Vagina (tissue), 2 donors: ENCODE data around the gene BCAS1. TPM values are rescaled to one million over a fixed set of nuclear protein-coding genes. Genes with fewer than 3 reads are reported as not detected.

Source experiments
- DNase-seq, 2 donors: peaks; one replicate each; pipeline ENCODE4 v3.0.0-alpha.2; 2017; ENCODE audit errors: extremely low spot score in 2 of 2
- H3K27ac ChIP-seq: fragments of 200-600 bp; sonication (generic); one replicate; pipeline ENCODE4 v1.5.1; 2019
- H3K27me3 ChIP-seq: fragments of 200-600 bp; sonication (generic); one replicate; pipeline ENCODE4 v1.5.1; 2019
- H3K36me3 ChIP-seq, 2 donors: fragments of 200-600 bp; sonication (generic); one replicate each; pipeline ENCODE4 v1.5.1; 2017 to 2019
- H3K4me1 ChIP-seq: fragments of 200-600 bp; sonication (generic); one replicate; pipeline ENCODE4 v1.5.1; 2019
- H3K4me3 ChIP-seq, 2 donors: fragments of 200-600 bp; sonication (generic); 1 replicate in 1 of 2; 2 replicates in 1 of 2; pipeline ENCODE4 v1.5.1; 2016 to 2019
- H3K9me3 ChIP-seq: fragments of 200-600 bp; sonication (generic); one replicate; pipeline ENCODE4 v1.5.1; 2019
- POLR2A ChIP-seq, 2 donors: fragments of 450-650 bp; IDR thresholded peaks; one replicate each; pipeline ENCODE4 v1.6.1; 2017; ENCODE audit warnings: antibody characterized with exemption in 2 of 2, mild to moderate bottlenecking in 2 of 2, moderate library complexity in 2 of 2
- POLR2AphosphoS5 ChIP-seq, 2 donors: sonication (generic); formaldehyde crosslinking; IDR thresholded peaks; one replicate each; pipeline ENCODE4 v1.9.0; 2017; ENCODE audit warnings: antibody characterized with exemption in 2 of 2, mild to moderate bottlenecking in 2 of 2, low read depth in 1 of 2; ENCODE audit not compliant: insufficient read depth in 1 of 2
- intact Hi-C: fragments of 100-400 bp; cut with DNase I; formaldehyde crosslinking; loops from one replicate; pipeline ENCODE4 v1.15.1; 2023
- total RNA-seq: library from RNA; depleted of rRNA; stranded (reverse); fragments of >200 nt; gene quantifications from one replicate; pipeline ENCODE4 v1.2.3, GENCODE V29; 2016
- TF ChIP-seq, protein P1 (sequence below), 3 experiments: fragments of 450-650 bp in 2 of 3; fragments of 200-600 bp in 1 of 3; sonication (generic) in 1 of 3; IDR thresholded peaks; one replicate each; pipeline ENCODE4 v1.5.1; 2017 to 2019; ENCODE audit warnings: antibody characterized with exemption in 3 of 3, mild to moderate bottlenecking in 2 of 3, moderate library complexity in 2 of 3

BCAS1 gene
- total RNA-seq, 1 donor from 2014 or later, result 2.7 TPM

DNA sequence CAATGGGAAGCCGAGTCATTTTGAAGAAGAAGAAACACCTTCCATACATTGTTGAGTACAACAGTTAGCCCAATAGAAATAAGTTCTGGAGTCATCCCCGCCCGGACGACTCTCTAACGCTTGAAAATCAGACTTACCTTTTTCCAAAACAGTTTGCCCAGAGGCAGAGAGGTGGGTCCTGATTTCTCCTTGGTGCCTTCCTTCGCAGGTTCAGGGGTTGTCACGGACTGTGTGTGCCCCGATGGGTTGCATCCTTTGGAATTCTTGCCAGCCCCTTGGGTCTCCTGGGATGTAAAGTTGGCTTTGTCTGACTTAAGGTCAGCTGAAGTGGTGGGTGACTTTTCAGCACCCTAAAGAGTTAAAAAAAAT lies 85.3 kb downstream of the BCAS1 start:
- no peaks in the 10 kb centered on the region for H3K4me1 ChIP-seq
- no peak overlapping the region for H3K4me3 ChIP-seq
- no peaks in the 10 kb centered on the region for H3K9me3 ChIP-seq
- DNase-seq, result no peak
- H3K27ac ChIP-seq, result peak overlapping the region; percentile 35
- intact Hi-C loops, result no loop called here
- no peaks in the 10 kb centered on the region for H3K36me3 ChIP-seq
- no peaks in the 10 kb centered on the region for H3K27me3 ChIP-seq
- TF ChIP-seq POLR2AphosphoS5 (IDR thresholded peaks at IDR 0.05; ENCODE audit: insufficient read depth in 1 of 2, low read depth in 1 of 2), result no peak

DNA sequence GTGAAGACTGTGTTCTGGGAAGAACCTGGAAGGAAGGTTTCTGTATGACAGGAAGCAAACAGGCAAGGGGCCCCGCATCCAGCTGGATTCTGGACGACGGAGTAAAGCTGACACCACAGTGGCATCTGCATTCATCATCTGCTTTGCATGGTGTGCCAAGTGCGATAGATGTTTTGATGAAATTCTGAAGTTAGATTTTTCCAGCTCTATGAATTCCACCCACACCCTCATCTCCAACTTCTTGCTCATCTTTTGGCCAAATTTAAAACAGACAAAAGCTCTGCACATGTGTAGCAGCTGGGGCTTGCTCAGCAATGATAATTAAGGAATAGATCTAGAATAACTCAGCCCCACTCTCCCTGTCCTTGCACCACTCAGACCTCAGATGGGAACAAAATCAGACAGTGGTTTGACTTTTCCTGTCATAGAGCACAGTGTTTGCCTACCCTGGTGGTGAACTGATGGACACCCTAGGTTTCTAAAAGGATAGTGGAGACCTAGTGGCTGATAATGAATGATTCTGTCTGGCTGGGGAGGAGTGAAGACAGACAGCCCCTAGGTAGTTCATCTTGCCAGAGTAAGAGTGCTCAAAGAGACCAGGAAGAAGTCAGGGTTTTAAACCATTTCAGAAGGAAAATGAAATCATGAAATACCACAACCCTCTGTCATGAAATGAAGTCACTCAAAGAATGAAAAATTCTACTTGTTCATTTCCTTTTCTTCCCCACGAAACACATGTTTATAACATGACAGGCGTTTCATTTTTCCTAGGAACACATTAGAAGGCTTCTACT lies 85.8 kb downstream of the BCAS1 start:
- Histone ChIP-seq H3K9me3 (no peaks in the 10 kb centered on the region), H3K27ac (peak overlapping the region; percentile 35), H3K4me1 (peaks cover under 1% of the 10 kb centered on the region), H3K36me3 (no peaks in the 10 kb centered on the region), H3K4me3 (no peak overlapping the region), H3K27me3 (no peaks in the 10 kb centered on the region)
- intact Hi-C loops, result no loop called here
- TF ChIP-seq POLR2A (IDR thresholded peaks at IDR 0.05) (no peak), POLR2AphosphoS5 (IDR thresholded peaks at IDR 0.05; ENCODE audit: insufficient read depth in 1 of 2, low read depth in 1 of 2) (no peak)
- TF ChIP-seq, protein P1, sequence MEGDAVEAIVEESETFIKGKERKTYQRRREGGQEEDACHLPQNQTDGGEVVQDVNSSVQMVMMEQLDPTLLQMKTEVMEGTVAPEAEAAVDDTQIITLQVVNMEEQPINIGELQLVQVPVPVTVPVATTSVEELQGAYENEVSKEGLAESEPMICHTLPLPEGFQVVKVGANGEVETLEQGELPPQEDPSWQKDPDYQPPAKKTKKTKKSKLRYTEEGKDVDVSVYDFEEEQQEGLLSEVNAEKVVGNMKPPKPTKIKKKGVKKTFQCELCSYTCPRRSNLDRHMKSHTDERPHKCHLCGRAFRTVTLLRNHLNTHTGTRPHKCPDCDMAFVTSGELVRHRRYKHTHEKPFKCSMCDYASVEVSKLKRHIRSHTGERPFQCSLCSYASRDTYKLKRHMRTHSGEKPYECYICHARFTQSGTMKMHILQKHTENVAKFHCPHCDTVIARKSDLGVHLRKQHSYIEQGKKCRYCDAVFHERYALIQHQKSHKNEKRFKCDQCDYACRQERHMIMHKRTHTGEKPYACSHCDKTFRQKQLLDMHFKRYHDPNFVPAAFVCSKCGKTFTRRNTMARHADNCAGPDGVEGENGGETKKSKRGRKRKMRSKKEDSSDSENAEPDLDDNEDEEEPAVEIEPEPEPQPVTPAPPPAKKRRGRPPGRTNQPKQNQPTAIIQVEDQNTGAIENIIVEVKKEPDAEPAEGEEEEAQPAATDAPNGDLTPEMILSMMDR (IDR thresholded peaks at IDR 0.05), result no peak
- DNase-seq, result peak in 1 of 2 donors; percentile 90

DNA sequence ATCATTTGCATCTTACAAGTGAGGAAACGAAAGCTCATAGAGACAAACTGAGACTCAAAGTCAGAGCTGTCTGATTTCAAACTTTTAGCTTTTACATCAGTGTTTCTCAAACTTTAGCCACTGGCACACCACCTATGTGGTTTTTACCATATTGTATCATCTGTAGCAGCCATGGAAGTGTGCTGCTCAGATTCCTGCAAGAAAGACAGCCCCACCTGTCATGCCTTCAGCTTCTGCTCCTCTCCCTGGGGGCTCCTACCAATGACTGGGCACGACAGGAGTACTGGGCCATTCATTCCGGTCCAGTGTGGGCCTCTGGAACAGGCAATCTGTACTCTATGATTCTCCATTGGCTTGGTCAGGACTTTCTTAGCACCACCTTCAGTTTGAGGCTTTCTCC lies 87.0 kb downstream of the BCAS1 start:
- no peaks in the 10 kb centered on the region for H3K27me3 ChIP-seq
- H3K36me3 ChIP-seq, result no peaks in the 10 kb centered on the region
- H3K4me1 ChIP-seq, result peaks cover 10% of the 10 kb centered on the region
- H3K27ac ChIP-seq, result peak overlapping the region; percentile 5
- no peak overlapping the region for H3K4me3 ChIP-seq
- no peaks in the 10 kb centered on the region for H3K9me3 ChIP-seq
- intact Hi-C loops, result no loop called here
- no peak for DNase-seq
- no peak for TF ChIP-seq POLR2AphosphoS5 (IDR thresholded peaks at IDR 0.05; ENCODE audit: insufficient read depth in 1 of 2, low read depth in 1 of 2)

DNA sequence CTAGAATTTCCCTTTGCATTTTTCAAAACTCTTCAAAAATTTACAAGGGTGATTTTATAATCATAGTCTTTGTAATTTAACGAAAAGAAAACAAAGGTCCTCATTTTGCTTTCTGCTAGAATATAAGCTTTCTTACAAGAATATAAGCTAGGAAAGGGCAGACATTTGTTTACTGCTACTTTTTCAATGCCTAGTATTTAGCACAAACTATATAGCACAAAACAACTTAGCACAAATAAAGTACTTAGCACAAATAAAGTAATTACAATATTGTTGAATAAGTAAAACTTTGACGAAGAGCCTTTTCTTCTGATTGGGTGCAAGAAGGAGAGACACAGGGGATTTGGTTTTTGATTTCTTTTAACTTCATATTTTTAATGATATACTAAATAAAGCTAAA lies 87.8 kb downstream of the BCAS1 start:
- peaks cover 10% of the 10 kb centered on the region for H3K4me1 ChIP-seq
- TF ChIP-seq, protein P1 (IDR thresholded peaks at IDR 0.05), result no peak
- TF ChIP-seq POLR2A (IDR thresholded peaks at IDR 0.05) (no peak), POLR2AphosphoS5 (IDR thresholded peaks at IDR 0.05; ENCODE audit: insufficient read depth in 1 of 2, low read depth in 1 of 2) (no peak)
- H3K27ac ChIP-seq, result no peak overlapping the region
- H3K9me3 ChIP-seq, result no peaks in the 10 kb centered on the region
- no peak overlapping the region for H3K4me3 ChIP-seq
- no peaks in the 10 kb centered on the region for H3K36me3 ChIP-seq
- H3K27me3 ChIP-seq, result no peaks in the 10 kb centered on the region
- no peak for DNase-seq
- intact Hi-C loops, result no loop called here

DNA sequence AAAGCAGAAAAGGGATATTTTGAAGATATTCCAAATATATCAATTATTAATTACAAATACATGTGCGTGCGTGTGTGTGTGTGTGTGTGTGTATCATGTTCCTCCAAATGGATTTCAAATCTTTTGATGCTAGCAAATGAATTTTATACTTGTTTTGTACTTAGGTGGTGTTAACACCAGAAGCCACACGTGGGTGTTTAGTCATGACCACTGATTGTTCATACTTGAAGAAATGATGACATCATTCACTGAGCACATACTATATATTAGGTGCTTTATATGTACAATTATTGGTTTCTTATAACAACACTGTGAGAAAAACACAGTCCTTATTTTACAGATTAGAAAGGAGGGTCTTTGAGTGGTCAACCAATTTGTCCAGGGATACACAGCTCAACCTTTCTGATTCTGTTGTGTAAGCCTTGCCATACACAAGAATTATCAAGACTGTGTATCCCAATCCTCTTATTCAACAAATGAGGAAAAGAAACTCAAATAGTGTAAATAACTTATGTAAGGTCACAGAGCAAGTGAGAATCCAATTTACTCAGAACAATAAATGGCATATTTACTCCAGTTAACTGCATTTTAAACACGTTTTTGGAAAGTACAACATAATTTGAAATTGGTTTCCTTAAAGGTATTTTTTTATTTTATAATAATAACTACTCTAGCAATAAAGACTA lies 88.5 kb downstream of the BCAS1 start:
- Histone ChIP-seq H3K4me3 (no peak overlapping the region), H3K27ac (no peak overlapping the region), H3K27me3 (no peaks in the 10 kb centered on the region), H3K36me3 (no peaks in the 10 kb centered on the region), H3K9me3 (no peaks in the 10 kb centered on the region), H3K4me1 (peaks cover 10% of the 10 kb centered on the region)
- no peak for DNase-seq
- intact Hi-C loops, result no loop called here
- no peak for TF ChIP-seq POLR2A (IDR thresholded peaks at IDR 0.05)
- no peak for TF ChIP-seq POLR2AphosphoS5 (IDR thresholded peaks at IDR 0.05; ENCODE audit: insufficient read depth in 1 of 2, low read depth in 1 of 2)
- TF ChIP-seq, protein P1 (IDR thresholded peaks at IDR 0.05), result no peak

DNA sequence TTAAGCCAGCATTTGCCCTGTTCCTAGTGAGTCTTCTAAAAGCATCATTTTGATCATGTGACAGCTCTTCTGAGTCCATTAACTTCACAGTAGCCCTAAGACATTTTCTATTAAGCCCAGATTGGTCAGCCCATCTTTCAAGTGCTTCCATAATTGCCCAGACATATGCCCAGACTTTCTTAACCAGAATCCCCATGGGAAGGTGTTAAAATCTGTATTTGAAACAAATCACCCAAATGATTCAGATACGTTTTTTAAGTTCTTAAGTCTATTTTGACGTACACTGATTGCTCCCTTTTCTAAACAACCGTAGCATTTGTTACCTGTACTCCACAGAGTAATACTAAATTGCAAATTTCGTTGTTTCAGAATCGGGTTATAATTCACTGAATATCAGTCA lies 89.3 kb downstream of the BCAS1 start:
- Histone ChIP-seq H3K36me3 (no peaks in the 10 kb centered on the region), H3K27ac (no peak overlapping the region), H3K9me3 (no peaks in the 10 kb centered on the region), H3K27me3 (no peaks in the 10 kb centered on the region), H3K4me1 (peaks cover 10% of the 10 kb centered on the region), H3K4me3 (no peak overlapping the region)
- intact Hi-C loops, result no loop called here
- TF ChIP-seq POLR2AphosphoS5 (IDR thresholded peaks at IDR 0.05; ENCODE audit: insufficient read depth in 1 of 2, low read depth in 1 of 2), result no peak
- no peak for TF ChIP-seq POLR2A (IDR thresholded peaks at IDR 0.05)
- TF ChIP-seq, protein P1 (IDR thresholded peaks at IDR 0.05), result no peak
- DNase-seq, result no peak
